Umbilical cord (tissue), 2 donors: ENCODE results near the gene BMPER. TPM values are rescaled to one million over a fixed set of nuclear protein-coding genes. Genes with fewer than 3 reads are reported as not detected.
A peak's percentile ranks its signal among the peaks of the same experiment; 100 is the strongest.

Experiments used
- DNase-seq: peaks from one replicate; pipeline ENCODE4 v3.0.0-alpha.2; 2015; ENCODE audit warnings: low spot score
- total RNA-seq: library from RNA; depleted of rRNA; stranded (reverse); fragments of >200 nt; gene quantifications from one replicate; pipeline ENCODE4 v1.2.3, GENCODE V29; 2014; ENCODE audit warnings: low replicate concordance; ENCODE audit not compliant: insufficient read depth

The BMPER gene
- total RNA-seq, 1 donor from 2014 or later: 83.3 TPM

GRCh38 chr7:33922820-33923219, 17.5 kb downstream of the BMPER start:
- DNase-seq: no peak

- no peak for DNase-seq
Measured at GRCh38 chr7:33923440-33924229, 18.3 kb downstream of the BMPER start.

GRCh38 chr7:33926535-33926934, 21.2 kb downstream of the BMPER start:
- DNase-seq: no peak

GRCh38 chr7:33928986-33929385, 23.6 kb downstream of the BMPER start:
- no peak for DNase-seq

DNA sequence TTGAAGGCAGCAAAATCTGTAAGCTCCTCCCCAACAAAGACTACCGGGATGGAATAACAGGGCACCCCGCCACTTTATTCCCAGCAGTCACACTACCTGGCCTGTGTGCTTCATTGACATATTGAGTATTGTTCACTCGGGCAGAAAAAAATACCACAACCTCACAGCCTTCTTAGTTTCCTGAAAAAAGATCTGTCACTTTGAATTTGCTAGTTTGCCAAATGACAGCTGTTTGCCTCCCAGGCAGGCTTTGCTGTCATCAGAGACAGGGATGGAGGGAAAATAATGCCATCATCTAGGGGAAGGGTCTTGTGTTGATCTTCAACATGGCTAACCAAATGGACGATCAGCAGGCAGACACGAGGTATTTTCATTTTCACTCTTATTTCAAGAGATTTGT, 26.9 kb downstream of the BMPER start:
- DNase-seq: no peak

DNA sequence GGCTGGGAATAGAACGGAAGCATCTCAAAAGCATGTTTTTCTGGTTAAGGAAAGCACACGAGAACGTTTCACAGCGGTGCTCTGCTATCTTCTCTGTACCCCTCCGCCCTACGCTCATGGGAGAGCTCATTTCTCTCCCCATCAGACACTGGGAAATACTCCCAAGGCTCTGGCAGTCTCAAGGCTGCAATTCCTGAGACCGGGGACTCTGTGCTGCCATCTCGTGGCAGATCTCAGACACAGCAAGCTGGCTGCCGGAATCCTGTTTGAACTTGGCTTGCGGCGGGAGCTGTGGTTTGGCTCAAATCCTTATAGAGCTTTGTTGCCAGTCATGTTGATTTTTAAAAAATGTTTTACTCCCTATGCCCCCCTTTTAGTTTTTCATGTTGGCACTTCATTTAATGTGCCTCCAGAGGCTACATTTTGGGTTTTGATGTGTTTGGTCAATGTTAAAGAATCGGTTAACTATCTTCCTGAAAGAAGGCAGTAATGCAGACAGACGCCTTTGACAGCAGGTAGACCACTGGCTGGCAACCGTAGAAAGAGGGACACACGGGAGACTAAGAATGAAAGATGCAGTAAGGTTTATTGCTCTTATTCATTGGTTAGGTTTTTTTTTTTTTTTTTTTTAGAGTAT, 27.6 kb downstream of the BMPER start:
- peak; percentile 89 for DNase-seq

DNA sequence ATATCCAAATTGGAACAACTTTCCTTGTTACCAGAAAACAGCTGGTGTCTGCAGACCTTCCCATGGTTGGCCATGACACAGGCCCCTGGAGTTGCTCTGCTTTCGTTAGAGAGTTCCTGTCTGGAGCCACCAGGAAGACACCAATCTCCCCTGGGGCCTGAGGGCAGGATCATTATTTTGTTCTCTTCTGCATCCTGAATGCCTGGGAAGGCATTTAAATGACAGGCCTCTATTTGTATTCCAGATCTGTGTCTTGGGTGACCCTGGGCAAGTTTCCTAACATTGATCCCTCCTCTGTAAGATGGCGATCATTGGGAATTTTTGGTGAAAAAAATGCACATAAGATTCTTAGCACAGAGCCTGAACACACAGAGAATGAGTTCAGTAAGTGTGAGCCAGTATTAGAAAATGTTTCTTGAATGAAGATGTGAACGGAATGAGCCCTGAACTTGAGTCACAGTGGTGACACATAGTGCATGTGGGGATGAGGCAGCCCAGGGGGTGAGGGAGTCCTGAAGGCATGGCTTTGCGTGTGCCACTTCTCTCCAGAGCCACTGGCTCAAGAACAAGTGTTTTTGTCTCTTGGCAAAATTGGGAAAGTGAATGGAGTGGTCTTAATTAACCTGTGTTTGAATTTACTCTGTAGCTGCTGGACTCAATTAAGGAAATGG, 28.4 kb downstream of the BMPER start:
- DNase-seq: peak; percentile 9

GRCh38 chr7:33934391-33934790, 29.1 kb downstream of the BMPER start:
- DNase-seq: no peak

DNA sequence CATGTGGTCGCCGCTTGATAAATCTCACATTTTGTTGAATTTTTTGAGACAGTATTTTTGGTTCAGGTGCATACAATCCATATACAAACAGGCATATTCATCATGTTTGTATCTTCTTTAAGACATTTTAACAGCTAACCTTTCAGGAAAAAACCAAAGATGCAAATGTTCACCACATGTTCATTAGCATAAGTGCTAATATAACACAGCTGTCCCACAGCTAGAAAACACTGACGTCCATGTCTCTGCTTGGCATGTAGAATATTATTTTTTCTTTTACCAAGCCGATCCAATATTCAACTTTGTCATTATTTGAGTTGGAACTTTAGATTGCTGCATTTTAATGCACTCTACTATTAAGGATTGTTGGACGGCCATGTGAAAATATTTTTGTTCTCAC, 31.2 kb downstream of the BMPER start:
- no peak for DNase-seq

- DNase-seq: no peak
Measured at GRCh38 chr7:33937871-33938270, 32.5 kb downstream of the BMPER start.

- DNase-seq: no peak
Measured at GRCh38 chr7:33939121-33939520, 33.8 kb downstream of the BMPER start.

DNA sequence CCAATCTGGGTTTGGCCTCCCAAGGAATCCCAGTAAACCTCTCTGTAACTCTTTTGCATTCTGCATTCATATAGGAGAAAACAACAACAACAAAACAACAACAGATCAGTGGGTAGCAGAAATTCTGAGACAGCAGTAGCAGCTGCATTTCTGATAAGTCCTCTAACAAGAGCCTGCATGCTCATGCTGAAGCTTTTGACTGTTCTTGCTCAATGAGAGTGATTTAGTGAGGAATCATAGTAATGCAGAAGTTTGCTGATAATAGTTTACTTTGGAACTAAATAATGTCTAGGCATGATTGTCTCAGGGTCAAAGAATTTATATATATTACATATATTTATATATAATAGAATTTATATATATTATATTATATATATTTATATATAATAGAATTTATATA, 35.2 kb downstream of the BMPER start:
- DNase-seq: peak; percentile 44

- DNase-seq: no peak
Measured at GRCh38 chr7:33941418-33941817, 36.1 kb downstream of the BMPER start.

DNA sequence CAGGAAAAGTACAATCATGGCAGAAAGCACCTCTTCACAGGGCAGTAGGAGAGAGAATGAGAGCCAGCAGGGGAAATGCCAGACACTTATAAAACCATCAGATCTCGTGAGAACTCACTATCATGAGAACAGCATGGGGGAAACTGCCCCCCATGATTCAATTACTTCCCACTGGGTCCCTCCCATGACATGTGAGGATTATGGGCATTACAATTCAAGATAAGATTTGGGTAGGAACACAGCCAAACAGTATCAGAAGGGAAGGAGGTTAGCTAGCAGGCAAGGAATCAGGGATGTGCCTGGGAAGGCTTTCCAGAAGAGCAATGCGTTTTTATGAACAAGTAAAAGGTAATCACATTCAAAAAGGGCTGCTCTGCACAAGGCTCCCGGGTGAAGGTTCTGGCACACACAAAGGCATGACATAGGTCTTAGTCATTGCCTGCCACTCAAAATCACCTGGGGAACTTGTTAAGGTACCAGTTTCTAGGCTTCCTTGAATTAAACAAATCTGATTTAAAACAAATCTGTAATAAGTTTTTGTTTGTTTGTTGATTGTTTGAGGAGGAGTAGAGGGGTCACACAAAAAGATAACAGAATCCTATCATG, 40.9 kb downstream of the BMPER start:
- DNase-seq: peak; percentile 9

GRCh38 chr7:33950047-33950714, 44.8 kb downstream of the BMPER start:
- no peak for DNase-seq

GRCh38 chr7:33952824-33953223, 47.5 kb downstream of the BMPER start:
- no peak for DNase-seq

GRCh38 chr7:33958104-33958503, 52.8 kb downstream of the BMPER start:
- no peak for DNase-seq

DNA sequence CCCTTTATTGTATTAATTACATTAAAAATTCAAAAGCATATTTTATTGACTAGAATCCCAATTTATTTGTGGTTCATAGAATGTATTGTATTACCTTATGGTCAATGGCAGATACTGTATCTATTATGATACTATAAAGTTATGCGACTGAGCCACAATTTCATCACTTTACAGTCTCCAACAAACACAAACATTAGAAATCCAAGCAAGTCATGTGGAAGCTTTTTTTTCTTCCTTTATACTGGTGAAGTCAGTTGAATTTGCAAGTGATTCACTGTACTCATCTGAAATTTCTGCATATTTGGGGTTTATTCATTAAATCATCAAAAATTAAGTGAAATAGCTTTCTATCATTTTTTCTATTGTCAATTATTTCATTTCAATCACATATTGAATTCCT, 54.3 kb downstream of the BMPER start:
- DNase-seq: no peak

DNA sequence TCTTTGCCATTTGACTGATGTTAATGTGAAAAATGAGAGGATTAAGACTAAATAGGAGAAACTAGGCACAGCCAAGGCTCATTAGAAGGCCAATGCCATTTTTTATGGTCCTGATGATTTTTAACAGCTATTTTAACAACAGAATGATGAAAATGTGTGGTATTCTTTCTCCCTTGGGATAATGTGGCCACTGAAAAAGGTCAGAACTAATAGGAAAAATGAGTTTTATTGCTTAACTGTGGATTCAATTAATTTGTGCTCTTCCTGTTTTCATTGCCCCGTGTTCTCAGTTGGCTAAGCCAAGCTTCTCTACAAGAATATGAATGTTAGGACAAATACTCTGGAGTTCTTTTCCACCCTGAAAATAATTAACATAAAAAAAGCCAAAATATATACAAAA, 56.6 kb downstream of the BMPER start:
- no peak for DNase-seq

DNA sequence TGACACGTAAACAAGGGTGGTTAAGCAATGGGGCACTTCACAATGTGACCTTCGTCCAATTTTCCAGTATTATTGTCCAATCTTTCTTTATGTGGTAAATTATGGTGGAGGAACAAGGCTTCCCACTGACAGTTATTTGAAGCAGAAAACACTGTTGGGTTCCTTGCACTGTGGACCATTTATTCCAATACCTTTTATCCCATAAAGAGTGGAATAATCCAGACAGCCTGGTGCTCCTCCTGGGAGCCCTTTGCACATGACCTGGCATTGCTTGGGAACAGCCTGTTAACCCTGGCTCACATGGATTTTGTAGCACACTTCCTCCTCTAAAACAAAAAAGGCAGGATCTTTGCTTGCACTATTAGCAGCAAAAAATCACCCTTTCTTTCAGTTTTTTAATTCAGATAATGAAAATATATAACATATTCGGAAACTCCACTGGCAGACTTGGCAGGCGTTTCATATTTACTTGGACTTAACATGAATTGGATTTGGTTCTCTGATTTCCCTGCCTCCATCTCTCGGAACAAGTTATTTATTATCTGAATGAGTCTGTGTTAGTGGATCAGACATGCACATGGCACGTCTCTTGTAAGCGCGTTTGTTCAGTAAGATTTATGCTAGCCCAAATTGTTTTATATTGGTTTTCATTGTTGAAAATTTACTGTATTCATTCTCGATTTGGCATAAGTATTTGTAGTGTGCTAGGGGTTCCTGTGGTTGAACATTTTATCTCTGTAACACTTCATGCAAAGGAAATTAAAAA, 59.3 kb downstream of the BMPER start:
- DNase-seq: no peak

DNA sequence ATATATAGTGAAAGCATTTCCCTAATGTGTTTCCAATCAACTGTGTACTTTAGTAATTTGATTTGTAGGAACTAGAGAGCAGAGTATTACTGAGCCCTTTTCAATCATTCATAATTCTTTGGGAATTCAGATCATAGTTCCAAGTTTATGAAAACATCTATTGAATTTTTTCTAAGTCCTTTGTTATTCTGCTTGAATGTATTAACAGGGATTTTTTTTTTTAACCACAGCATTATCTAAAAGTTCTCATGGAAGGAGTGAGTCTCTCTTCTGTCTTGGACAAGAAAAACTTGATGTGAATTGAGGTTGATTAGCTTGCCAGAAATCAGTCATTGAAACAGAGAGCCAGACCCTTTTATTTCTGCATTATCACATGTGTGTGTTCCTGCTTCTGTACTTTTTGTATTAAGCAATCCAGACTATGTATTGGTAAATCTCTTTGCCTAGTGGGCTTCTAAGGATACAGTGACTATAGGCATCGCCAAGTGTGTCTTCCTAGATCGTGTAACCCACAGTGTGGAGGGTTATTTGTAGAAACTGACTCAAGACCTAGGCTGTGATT, 59.9 kb downstream of the BMPER start:
- no peak for DNase-seq
